ENCODE results near the gene ZFP90. TPM values are rescaled to one million over a fixed set of nuclear protein-coding genes. Genes with fewer than 3 reads are reported as not detected.
A peak's percentile ranks its signal among the peaks of the same experiment; 100 is the strongest.

Gene ZFP90
- total RNA-seq, 2 donors from 2014 or later, result 47.1 to 51.1 TPM

GRCh38 chr16:68563631-68564381 lies 24.7 kb downstream of the ZFP90 start:
- ATAC-seq (replicated peaks in 1 of 2), result no peak
- Mint-ChIP-seq H3K9me3 (peaks cover 38 to 47% of the 10 kb centered on the region in 2 donors), H3K4me3 (no peak overlapping the region), H3K27me3 (ENCODE audit: low read depth) (no peaks in the 10 kb centered on the region), H3K27ac (no peak overlapping the region), H3K4me1 (ENCODE audit: low read depth) (no peaks in the 10 kb centered on the region), H3K36me3 (ENCODE audit: insufficient read depth in 2 of 2) (peaks cover 51 to 88% of the 10 kb centered on the region in 2 donors)
- DNase-seq, result no peak

GRCh38 chr16:68564382-68564985 lies 25.4 kb downstream of the ZFP90 start:
- Mint-ChIP-seq H3K36me3 (ENCODE audit: insufficient read depth in 2 of 2) (peaks cover 49 to 85% of the 10 kb centered on the region in 2 donors), H3K4me1 (ENCODE audit: low read depth) (no peaks in the 10 kb centered on the region), H3K9me3 (peaks cover 36 to 45% of the 10 kb centered on the region in 2 donors), H3K27me3 (ENCODE audit: low read depth) (no peaks in the 10 kb centered on the region), H3K27ac (no peak overlapping the region), H3K4me3 (no peak overlapping the region)
- DNase-seq (no peak), ATAC-seq (replicated peaks in 1 of 2) (no peak)

GRCh38 chr16:68574479-68574878 lies 35.4 kb downstream of the ZFP90 start:
- no peak overlapping the region for H3K27ac Mint-ChIP-seq
- DNase-seq (no peak), ATAC-seq (replicated peaks in 1 of 2) (no peak)
- H3K4me1 Mint-ChIP-seq (ENCODE audit: low read depth), result no peaks in the 10 kb centered on the region
- H3K36me3 Mint-ChIP-seq (ENCODE audit: insufficient read depth in 2 of 2), result peaks cover 46 to 65% of the 10 kb centered on the region in 2 donors
- no peaks in the 10 kb centered on the region for H3K27me3 Mint-ChIP-seq (ENCODE audit: low read depth)
- no peak overlapping the region for H3K4me3 Mint-ChIP-seq
- peaks cover 30 to 43% of the 10 kb centered on the region in 2 donors for H3K9me3 Mint-ChIP-seq

GRCh38 chr16:68575082-68575481 lies 36.0 kb downstream of the ZFP90 start:
- Mint-ChIP-seq H3K4me3 (no peak overlapping the region), H3K9me3 (peaks cover 25 to 39% of the 10 kb centered on the region in 2 donors), H3K4me1 (ENCODE audit: low read depth) (no peaks in the 10 kb centered on the region), H3K27ac (no peak overlapping the region), H3K36me3 (ENCODE audit: insufficient read depth in 2 of 2) (peaks cover 41 to 59% of the 10 kb centered on the region in 2 donors), H3K27me3 (ENCODE audit: low read depth) (no peaks in the 10 kb centered on the region)
- no peak for ATAC-seq (replicated peaks in 1 of 2)
- DNase-seq, result no peak

GRCh38 chr16:68577352-68577853 lies 38.3 kb downstream of the ZFP90 start:
- Mint-ChIP-seq H3K4me3 (no peak overlapping the region), H3K27me3 (ENCODE audit: low read depth) (no peaks in the 10 kb centered on the region), H3K9me3 (peaks cover 17 to 33% of the 10 kb centered on the region in 2 donors), H3K27ac (peak overlapping the region; percentile 20), H3K4me1 (ENCODE audit: low read depth) (no peaks in the 10 kb centered on the region), H3K36me3 (ENCODE audit: insufficient read depth in 2 of 2) (peaks cover 31 to 48% of the 10 kb centered on the region in 2 donors)
- no peak for ATAC-seq (replicated peaks in 1 of 2)
- no peak for DNase-seq

GRCh38 chr16:68590201-68590994 lies 51.3 kb downstream of the ZFP90 start:
- no peak overlapping the region for H3K27ac Mint-ChIP-seq
- H3K4me1 Mint-ChIP-seq (ENCODE audit: low read depth), result peaks cover 5% of the 10 kb centered on the region
- peaks cover 8 to 9% of the 10 kb centered on the region in 2 donors for H3K36me3 Mint-ChIP-seq (ENCODE audit: insufficient read depth in 2 of 2)
- ATAC-seq (replicated peaks in 1 of 2) (peak; percentile 91 to 92), DNase-seq (peak; percentile 78 to 81)
- H3K27me3 Mint-ChIP-seq (ENCODE audit: low read depth), result no peaks in the 10 kb centered on the region
- H3K4me3 Mint-ChIP-seq, result peak overlapping the region in 1 of 2 donors; percentile 11
- peaks cover 2 to 8% of the 10 kb centered on the region in 2 donors for H3K9me3 Mint-ChIP-seq

GRCh38 chr16:68592466-68593337 lies 53.6 kb downstream of the ZFP90 start:
- Mint-ChIP-seq H3K9me3 (peaks cover 2 to 8% of the 10 kb centered on the region in 2 donors), H3K4me3 (no peak overlapping the region), H3K4me1 (ENCODE audit: low read depth) (peaks cover 5% of the 10 kb centered on the region), H3K27me3 (ENCODE audit: low read depth) (no peaks in the 10 kb centered on the region), H3K36me3 (ENCODE audit: insufficient read depth in 2 of 2) (peaks cover 8 to 9% of the 10 kb centered on the region in 2 donors), H3K27ac (no peak overlapping the region)
- ATAC-seq (replicated peaks in 1 of 2) (no peak), DNase-seq (no peak)

- Mint-ChIP-seq H3K4me3 (no peak overlapping the region), H3K4me1 (ENCODE audit: low read depth) (no peaks in the 10 kb centered on the region), H3K27ac (no peak overlapping the region), H3K36me3 (ENCODE audit: insufficient read depth in 2 of 2) (peaks cover 4 to 6% of the 10 kb centered on the region in 2 donors), H3K9me3 (peaks cover 0 to 5% of the 10 kb centered on the region in 2 donors), H3K27me3 (ENCODE audit: low read depth) (no peaks in the 10 kb centered on the region)
- ATAC-seq (replicated peaks in 1 of 2), result no peak
- DNase-seq, result no peak
Observed at GRCh38 chr16:68596266-68596665, 57.2 kb downstream of the ZFP90 start.

- no peak for ATAC-seq (replicated peaks in 1 of 2)
- no peak overlapping the region for H3K4me3 Mint-ChIP-seq
- DNase-seq, result no peak
- H3K4me1 Mint-ChIP-seq (ENCODE audit: low read depth), result no peaks in the 10 kb centered on the region
- H3K27ac Mint-ChIP-seq, result no peak overlapping the region
- no peaks in the 10 kb centered on the region for H3K27me3 Mint-ChIP-seq (ENCODE audit: low read depth)
- H3K9me3 Mint-ChIP-seq, result no peaks in the 10 kb centered on the region
- H3K36me3 Mint-ChIP-seq (ENCODE audit: insufficient read depth in 2 of 2), result no peaks in the 10 kb centered on the region
Observed at GRCh38 chr16:68599586-68599985, 60.5 kb downstream of the ZFP90 start.

- Mint-ChIP-seq H3K4me3 (no peak overlapping the region), H3K9me3 (peaks cover 0 to 3% of the 10 kb centered on the region in 2 donors), H3K27ac (no peak overlapping the region), H3K36me3 (ENCODE audit: insufficient read depth in 2 of 2) (peaks cover 2 to 3% of the 10 kb centered on the region in 2 donors), H3K4me1 (ENCODE audit: low read depth) (no peaks in the 10 kb centered on the region), H3K27me3 (ENCODE audit: low read depth) (no peaks in the 10 kb centered on the region)
- no peak for DNase-seq
- ATAC-seq (replicated peaks in 1 of 2), result peak; percentile 5 to 36
Observed at GRCh38 chr16:68605746-68606145, 66.7 kb downstream of the ZFP90 start.

- DNase-seq (no peak), ATAC-seq (replicated peaks in 1 of 2) (peak in 1 of 2 donors; percentile 54)
- Mint-ChIP-seq H3K27me3 (ENCODE audit: low read depth) (no peaks in the 10 kb centered on the region), H3K4me3 (no peak overlapping the region), H3K4me1 (ENCODE audit: low read depth) (no peaks in the 10 kb centered on the region), H3K36me3 (ENCODE audit: insufficient read depth in 2 of 2) (peaks cover 2 to 3% of the 10 kb centered on the region in 2 donors), H3K9me3 (peaks cover 0 to 3% of the 10 kb centered on the region in 2 donors), H3K27ac (no peak overlapping the region)
Observed at GRCh38 chr16:68607443-68607842, 68.4 kb downstream of the ZFP90 start.

- Mint-ChIP-seq H3K4me1 (ENCODE audit: low read depth) (no peaks in the 10 kb centered on the region), H3K27ac (no peak overlapping the region), H3K36me3 (ENCODE audit: insufficient read depth in 2 of 2) (peaks cover 2 to 3% of the 10 kb centered on the region in 2 donors), H3K27me3 (ENCODE audit: low read depth) (no peaks in the 10 kb centered on the region), H3K9me3 (peaks cover 0 to 3% of the 10 kb centered on the region in 2 donors), H3K4me3 (no peak overlapping the region)
- ATAC-seq (replicated peaks in 1 of 2) (no peak), DNase-seq (no peak)
Observed at GRCh38 chr16:68608330-68608729, 69.2 kb downstream of the ZFP90 start.

Data from activated T-cell treated with anti-CD3 and anti-CD28 coated beads, Interleukin-2, amount 50 U/mL, for 72 hours (primary cell).